HG03575 (cell line): ENCODE measurements around the gene TNC.
"Not testable (repeated sequence)": the region's sequence is repeated elsewhere in the genome, so short reads cannot be mapped to it uniquely, and the experiment has no call there.

Experiments
- ATAC-seq: cut with Tn5 transposase; IDR thresholded peaks from one replicate; pipeline ENCODE4 v1.9.1; 2021; ENCODE audit not compliant: unreplicated experiment, insufficient number of reproducible peaks, low FRiP score; ENCODE audit errors: extremely low read depth

Gene TNC

DNA sequence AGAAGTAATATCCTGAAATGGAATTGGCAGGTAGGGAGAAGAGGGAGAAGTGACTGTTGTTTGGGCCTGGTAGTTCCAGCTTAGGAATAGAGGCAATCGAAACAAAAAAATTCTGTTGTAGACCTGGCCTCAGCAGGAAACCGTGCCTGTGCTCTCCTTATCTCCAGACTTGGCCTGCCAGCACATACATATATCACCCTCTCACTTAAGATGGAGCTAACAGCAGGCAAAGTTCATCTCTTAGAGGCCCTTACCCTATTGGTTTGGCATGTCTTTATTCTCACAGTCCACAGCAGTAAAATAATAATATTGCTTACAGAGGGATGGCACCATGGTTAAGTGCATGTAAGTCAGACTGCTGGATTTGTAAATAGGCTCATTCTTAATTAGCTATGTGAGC lies 19.6 kb upstream of the TNC start:
- no peak for ATAC-seq

DNA sequence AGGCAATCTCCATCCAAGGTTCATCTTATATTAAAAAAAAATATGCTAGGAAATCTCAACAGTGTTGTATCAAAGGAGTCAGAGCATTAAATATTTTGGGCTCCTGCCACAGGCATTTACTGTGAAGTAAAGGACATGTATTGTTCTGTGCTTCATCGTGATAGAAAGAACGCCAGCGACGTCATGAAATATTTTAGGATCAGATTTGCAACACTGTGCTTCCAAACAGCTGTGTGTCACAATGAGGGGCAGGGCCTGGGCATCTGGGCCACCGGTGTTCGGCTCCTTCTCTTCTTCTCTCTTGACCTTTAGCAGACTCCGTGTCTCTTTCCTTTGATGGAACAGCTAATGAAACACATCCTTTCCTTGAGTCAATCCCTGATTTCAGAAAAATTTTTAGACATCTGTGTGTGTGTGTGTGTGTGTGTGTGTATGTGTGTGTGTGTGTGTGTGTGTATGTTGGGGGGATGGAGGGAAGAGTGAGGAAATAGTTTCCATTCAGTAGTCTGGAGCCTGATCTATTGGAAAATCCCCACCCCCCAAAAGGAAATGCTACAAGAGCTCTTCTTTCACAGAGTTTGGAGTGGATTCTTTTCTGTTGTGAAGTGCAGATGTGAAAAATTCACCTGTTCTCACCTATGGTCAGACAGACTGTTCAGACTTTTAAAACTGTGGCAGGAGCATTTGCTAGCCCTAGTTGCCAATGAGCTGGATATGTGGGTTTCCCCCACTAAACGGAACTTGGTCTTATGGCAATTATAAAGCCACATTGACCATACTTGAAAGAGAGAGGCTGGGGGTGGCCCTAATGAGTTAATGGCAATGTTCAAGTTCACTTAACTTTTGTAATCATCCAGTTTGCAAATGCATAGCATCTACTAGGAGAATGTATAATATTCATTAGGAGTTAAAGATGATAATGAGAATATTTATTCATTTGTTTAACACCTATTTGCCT lies 18.1 kb upstream of the TNC start:
- no peak for ATAC-seq

DNA sequence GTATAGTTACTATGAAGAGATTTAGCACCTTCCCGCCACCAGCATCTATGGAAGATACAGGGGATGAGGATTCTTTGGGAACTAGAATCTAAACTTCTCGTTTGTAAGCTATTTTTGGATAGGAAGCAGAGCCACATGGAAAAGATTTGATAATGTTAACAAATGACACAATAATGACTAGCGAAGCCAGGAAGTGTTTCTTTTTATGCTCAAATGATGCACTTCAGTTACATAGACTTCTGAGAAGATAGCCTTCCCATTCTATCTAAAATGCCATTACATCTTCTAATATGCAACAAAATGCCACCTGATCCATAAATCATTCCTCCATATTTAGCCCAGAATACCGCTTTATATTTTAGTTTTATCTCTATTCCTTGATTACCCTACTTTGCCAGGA lies 17.0 kb upstream of the TNC start:
- ATAC-seq = no peak

DNA sequence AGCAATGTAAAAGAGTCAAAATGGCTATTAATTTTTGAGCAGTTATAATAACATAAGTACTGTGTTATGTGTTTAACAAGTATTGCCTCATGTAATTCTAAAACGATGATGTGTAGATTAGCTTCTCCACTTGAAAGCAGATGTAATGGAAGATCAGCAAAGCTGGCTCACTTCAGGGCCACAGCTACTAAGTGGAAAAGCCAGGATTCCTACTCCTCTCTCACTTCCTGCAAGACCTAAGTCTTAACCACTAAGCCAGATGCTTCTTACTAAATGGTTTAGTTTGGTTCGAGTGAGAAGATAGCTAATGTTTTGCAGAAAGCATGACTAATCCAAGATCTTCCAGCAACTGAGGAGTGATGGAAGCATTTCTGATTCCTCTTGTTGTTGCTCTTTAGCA lies 15.7 kb upstream of the TNC start:
- ATAC-seq = no peak

DNA sequence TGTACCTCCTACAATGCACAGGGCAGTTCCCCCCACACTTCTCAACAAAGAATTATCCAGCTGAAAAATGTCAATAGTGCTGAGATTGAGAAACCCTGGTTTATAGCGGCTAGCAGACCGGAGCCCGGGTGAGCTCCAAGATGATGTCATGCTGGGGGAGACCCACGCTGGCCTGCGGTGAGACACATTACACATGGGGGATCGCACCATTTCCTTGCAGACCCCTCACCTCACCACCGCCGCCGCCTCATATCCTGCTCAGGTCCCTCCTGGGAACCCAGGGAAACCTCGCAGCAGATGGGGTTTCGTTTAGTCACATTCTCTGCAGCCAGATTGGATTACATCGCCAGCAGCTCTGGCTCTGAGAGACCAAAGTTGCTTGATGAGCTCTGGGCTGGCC lies 14.7 kb upstream of the TNC start:
- no peak for ATAC-seq

DNA sequence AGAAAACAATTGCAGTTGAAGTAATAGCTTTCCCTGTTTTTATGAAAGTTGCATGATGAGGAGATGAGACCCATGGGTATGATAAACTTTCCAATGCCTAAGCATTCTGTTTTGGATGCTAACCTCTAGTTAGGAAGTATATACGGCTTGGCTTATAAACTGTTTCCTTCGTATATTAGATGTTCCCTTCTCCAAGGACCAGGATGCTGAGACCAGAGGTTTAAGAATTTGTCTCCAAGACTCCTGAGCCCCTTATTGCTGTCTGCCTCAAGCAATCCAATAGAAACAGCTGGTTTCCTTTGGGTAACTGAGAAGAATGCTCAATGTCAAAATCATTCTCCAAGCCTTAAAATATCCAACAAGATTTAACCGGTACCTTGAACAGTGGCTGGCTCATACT lies 12.2 kb upstream of the TNC start:
- no peak for ATAC-seq

DNA sequence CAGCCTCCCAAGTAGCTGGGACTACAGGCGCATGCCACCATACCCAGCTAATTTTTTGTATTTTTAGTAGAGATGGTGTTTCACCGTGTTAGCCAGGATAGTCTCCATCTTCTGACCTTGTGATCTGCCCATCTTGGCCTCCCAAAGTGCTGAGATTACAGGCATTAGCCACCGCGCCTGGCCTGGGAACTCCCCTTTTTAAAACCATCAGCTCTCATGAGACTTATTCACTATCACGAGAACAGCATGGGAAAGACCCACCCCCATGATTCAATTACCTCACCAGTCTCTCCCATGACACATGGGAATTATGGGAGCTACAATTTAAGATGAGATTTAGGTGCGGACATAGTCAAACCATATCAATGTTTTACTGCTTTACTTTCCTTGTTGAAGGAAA lies 10.8 kb upstream of the TNC start:
- ATAC-seq = not testable (repeated sequence)

DNA sequence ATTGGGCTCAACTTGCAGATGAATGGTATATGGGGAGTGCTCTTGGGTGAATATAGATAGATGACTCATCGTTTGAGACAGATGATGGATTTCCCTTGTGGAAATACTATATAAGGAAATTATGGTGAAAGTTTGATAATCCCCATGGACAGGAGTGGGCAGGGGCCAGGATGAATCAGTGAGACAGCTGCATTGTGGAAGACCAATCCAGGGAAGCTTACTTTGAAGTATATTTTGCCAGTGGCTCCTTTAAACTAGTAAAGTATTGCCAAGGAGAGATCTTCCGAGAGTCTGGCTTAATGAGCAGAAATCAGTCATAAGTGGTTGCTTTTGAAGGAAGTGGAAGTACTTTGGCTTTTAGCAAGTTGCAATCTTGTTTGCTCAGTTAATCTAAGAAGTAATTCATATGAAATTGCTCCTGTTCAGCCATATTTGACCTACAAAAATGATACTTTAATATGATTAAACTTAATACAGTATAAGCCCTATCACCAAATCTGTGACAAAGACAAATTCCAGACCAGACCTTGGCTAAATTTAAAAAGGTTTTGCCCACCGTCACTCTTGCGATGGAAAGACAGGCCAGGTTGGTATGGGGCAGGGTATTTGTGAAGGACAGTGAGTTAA lies 9.3 kb upstream of the TNC start:
- no peak for ATAC-seq

DNA sequence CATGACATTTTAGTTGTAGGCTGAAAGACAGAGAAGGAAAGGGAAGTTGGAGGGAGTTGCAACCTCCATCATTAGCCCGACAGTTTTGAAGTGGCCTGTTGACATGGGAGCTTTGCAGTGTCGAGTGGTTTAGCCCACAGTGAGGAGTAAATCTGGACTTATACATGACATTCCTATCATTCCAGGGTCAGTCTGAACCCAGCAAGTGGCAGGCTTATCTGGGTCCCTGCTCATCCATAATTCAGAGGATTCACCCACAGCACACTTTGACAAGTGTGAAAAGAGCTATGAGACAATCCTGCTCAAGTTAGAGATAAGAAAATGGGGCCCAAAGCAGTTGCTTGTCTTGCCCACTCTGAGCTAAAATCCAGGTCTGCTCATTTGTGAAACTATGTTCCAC lies 8.4 kb upstream of the TNC start:
- ATAC-seq = no peak

DNA sequence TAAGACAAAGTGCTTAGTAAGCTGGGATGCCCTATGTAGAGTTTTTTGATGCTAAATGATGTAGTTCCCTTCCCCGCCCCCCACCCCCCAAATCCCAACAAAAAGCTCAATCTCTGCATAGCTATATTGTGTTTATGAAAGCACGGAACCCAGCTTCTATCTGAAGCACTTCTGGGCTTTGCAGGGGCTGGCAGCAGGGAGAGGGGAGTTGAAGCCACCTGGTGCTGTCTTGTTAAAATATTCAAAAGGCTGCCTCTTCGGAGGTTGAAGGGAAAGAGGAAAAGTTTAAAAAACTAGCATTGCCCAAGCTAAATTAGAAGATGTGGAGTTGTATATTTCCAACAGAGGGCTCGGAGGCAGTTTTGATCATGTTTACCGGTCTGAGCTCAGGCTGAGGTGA lies 5.0 kb upstream of the TNC start:
- no peak for ATAC-seq

DNA sequence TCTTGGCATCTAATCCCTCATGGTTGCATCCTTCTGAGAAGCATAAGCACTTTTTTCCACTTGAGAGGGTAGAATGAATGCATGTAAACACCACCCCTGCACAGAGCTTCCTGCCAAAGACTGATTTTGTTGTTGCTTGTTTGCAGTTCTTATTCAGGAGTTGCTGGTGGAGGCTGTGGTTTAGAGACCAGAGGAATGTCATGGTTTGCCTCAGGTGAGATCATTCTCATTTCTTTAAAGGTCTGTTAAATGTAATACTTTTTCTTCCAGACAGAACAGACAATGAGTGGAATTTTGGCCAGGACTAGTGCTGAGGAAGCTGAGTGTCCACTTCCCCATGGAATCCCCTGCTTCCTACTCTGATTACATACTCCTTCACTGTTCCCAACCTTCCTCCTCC lies 3.2 kb upstream of the TNC start:
- no peak for ATAC-seq

DNA sequence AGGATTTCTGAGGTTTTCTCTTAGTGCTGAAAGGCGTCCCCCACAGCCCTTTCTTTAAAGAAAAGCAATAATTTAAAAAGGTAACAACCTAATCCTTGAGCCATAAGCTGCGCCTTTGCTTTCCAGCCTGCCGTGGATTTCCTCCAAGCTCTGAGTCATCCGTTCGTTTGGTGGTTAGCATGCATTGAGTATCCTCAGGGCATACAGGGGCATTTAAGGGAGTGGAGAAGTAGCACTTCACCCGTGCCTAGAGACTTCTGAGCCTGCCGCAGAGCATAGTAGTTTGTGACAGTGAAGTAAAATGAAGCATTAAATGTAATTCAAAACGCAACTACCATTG lies 892 bp upstream of the TNC start:
- no peak for ATAC-seq

DNA sequence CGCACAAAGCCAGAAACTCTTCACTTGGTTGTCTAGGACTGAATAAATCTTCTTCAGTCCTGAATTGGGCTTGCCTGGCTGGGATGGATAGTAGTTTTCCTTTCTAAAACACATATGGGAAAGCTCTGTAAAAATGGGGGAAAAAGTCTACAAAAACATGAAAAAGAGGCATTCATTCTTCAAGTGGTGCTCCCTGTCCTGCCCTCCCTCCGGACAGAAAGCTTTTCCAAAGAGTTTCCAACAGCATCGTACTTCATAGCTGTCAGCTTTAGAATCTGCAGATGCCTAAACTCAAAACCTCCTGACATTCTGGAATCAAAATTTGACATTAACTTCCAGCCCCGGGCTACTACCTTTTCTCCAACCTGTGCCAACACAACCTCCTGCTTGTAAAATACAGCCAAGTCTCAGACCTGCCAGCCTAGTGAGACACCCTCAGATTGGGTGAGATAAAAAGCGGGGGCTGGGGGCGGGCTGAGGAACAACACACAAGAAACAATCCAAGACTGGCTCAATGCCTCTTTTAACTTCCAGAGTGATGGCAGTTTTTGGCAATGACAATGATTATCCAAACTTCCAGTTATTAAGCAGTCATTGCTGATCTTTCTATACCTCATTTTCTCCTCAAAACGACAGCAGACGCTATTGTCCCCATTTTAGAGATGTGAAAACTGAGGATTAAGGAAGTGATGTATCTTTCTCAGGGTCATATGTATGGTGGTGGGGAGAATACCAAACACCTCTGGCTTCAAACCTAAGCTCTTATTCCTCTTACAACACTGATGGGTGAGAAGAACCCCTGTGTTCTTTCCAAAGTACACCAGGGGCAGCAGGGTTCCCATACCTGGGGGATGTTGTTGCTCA lies 1.3 kb downstream of the TNC start:
- no peak for ATAC-seq

DNA sequence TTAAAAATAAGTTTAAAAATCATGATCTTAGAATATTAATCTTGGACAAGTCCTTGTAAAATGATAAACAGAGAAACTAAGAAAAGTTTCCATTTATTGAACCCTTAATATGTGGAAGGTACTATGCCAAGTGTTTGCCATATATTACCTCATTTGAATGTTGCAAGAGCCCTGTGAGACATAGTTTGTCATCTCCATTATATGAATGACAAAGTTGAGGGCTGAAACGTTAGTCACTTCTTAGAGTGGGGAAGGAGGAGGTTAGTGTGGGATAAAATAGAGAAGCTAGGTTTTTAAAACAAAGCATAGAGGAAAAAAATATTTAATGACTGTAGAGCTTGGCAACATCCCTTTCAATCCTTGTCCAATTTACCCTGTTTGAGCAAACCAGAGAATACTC lies 2.0 kb downstream of the TNC start:
- no peak for ATAC-seq

DNA sequence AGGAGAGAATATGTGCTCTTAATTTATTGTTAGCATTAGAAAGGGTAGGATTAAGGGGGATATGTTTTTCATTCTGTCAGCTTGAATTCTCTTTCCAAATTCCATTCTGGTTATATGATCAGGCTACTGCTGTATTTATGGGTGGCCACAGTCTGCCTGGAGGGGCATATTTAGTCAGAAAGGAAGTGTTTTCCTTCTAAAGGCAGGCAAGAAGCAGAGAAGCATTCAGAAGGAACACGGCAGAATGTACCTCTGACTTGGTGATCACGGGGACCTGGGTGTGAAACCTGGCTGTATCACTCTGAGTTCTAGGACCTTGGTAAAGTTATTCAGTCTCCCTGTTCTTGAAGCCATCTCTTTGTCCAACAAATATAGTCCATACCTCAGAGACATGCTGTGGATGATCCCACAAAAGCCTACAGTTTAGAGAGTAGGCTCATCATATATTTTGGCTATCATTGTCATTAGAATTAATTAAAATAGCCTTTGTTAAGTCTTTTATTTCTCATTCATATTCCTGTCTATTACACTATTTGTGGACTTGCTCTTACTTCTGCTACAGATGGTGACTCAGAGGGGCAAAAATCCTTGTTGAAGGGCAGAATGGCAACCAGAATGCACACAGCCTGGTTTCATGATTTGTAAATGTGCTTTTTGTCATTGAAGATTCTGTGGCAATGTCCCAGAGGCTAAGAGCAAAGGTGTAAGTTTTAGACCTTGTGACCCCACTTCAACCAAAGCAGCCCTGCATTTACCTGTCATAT lies 2.7 kb downstream of the TNC start:
- ATAC-seq = no peak

DNA sequence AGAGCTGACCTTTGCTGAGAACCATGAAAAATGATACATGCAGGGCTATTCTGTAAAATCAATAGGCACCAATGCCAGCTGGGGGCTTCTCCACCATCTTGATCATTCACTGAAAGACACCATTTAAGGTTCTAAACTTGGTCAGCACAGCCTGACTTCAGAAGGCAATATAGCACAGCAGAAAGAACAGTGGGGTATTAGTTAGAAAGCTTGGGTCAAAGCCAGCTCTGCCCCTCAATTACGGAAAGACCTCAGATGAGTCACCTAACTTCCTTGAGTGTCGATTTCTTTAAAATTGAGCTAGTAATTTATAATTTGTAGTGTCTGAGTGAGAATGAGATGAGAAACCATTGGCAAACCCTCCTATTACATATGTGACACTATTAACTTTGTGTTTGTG lies 3.4 kb downstream of the TNC start:
- ATAC-seq = no peak

DNA sequence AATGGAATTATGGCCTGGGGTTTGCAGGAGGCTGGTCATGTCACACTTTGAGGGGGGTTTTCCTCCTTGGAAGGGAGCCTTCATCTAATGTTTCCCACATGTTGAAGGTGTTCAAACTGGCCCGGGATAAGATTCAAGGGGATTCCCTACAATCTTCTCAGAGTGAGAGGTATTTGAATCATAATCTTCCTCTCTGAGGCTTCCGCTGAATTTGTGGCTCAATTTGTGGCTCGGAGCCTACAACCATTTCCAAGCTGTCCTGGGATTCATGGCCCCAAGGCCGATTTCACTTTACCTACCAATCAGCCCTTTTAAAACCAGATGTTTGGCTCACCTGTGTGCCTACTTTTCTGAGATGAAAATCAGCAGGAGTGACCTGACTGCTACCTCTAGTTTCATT lies 3.9 kb downstream of the TNC start:
- no peak for ATAC-seq

DNA sequence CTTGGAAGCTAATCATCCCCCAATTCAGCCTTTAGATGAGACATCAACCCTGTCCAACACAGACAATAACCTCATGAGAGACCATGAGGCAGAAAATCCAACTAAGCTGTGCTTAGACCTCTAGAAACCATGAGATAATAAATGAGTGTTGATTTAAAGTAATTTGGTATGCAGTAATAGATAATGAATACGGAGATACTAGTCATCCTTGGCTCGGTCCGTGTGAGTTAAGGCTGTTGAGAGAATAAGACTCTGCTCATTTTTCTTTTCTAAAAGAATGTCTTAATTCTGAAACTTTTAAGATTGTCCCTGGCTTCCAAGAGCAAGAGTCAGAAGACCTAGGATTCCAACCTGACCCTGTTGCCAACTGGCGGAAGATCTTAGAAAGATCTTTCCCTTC lies 6.1 kb downstream of the TNC start:
- no peak for ATAC-seq

DNA sequence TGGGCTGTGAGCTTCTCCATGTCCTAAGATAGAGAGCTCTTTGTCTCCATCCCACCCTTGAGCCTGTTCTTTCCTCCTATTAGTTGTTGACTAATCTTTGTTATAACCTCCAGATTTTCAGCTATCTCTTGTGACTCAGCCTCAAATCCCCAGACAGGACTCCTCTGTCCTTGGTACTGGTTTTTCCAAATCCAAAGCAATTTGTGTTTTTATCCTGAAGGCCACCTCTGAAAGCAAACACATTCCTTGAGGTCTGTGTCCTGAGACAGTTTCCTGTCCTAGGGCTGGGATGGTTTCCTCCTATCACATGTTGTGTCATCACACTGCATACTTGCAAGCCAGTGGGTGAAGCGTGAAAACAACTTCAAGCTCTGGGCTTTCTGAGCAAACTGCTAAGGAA lies 8.5 kb downstream of the TNC start:
- ATAC-seq = no peak
